Measurements from ENCODE around the gene AUTS2.

The AUTS2 gene

GRCh38 chr7:69912141-69912540 is 313.9 kb downstream of the AUTS2 start:
- DNase-seq, result no peak

GRCh38 chr7:69912846-69913245 is 314.6 kb downstream of the AUTS2 start:
- DNase-seq, result no peak

- no peak for DNase-seq
Observed at GRCh38 chr7:69919426-69920111, 321.3 kb downstream of the AUTS2 start.

GRCh38 chr7:69920797-69921196 is 322.5 kb downstream of the AUTS2 start:
- DNase-seq, result no peak

- no peak for DNase-seq
Observed at GRCh38 chr7:69922026-69922803, 323.9 kb downstream of the AUTS2 start.

- DNase-seq, result no peak
Observed at GRCh38 chr7:69927461-69927860, 329.2 kb downstream of the AUTS2 start.

- no peak for DNase-seq
Observed at GRCh38 chr7:69928621-69929020, 330.3 kb downstream of the AUTS2 start.

- no peak for DNase-seq
Observed at GRCh38 chr7:69929622-69930021, 331.3 kb downstream of the AUTS2 start.

- DNase-seq, result no peak
Observed at GRCh38 chr7:69932034-69932628, 333.9 kb downstream of the AUTS2 start.

GRCh38 chr7:69934144-69934903 is 336.0 kb downstream of the AUTS2 start:
- no peak for DNase-seq

GRCh38 chr7:69935107-69935506 is 336.8 kb downstream of the AUTS2 start:
- DNase-seq, result no peak

GRCh38 chr7:69937097-69937496 is 338.8 kb downstream of the AUTS2 start:
- DNase-seq, result no peak

- no peak for DNase-seq
Observed at GRCh38 chr7:69939317-69939716, 341.0 kb downstream of the AUTS2 start.

- DNase-seq, result no peak
Observed at GRCh38 chr7:69941077-69941651, 342.9 kb downstream of the AUTS2 start.

GRCh38 chr7:69942573-69942972 is 344.3 kb downstream of the AUTS2 start:
- DNase-seq, result no peak

GRCh38 chr7:69946901-69947300 is 348.6 kb downstream of the AUTS2 start:
- DNase-seq, result no peak

GRCh38 chr7:69947998-69948397 is 349.7 kb downstream of the AUTS2 start:
- DNase-seq, result no peak

GRCh38 chr7:69949122-69949521 is 350.8 kb downstream of the AUTS2 start:
- no peak for DNase-seq

GRCh38 chr7:69951458-69951857 is 353.2 kb downstream of the AUTS2 start:
- DNase-seq, result no peak

GRCh38 chr7:69953136-69954067 is 355.1 kb downstream of the AUTS2 start:
- no peak for DNase-seq

- DNase-seq, result no peak
Observed at GRCh38 chr7:69956541-69956940, 358.3 kb downstream of the AUTS2 start.

- no peak for DNase-seq
Observed at GRCh38 chr7:69957661-69958060, 359.4 kb downstream of the AUTS2 start.

Data from activated CD4-positive, alpha-beta T cell treated with anti-CD3 and anti-CD28 coated beads, Interleukin-2, amount 50 U/mL, for 16 hours (primary cell).